Left ventricle myocardium superior (tissue), 1 donor: ENCODE results near the gene GNB1L. TPM values are rescaled to one million over a fixed set of nuclear protein-coding genes. Genes with fewer than 3 reads are reported as not detected.

Source experiments
- ATAC-seq: fragments of 200-7000 bp; cut with Tn5 transposase; one replicate; pipeline ENCODE4 v1.9.1; 2020; ENCODE audit warnings: mild to moderate bottlenecking, moderate library complexity
- DNase-seq: peaks from one replicate; pipeline ENCODE4 v3.0.0-alpha.2; 2020
- intact Hi-C: fragments of 100-400 bp; cut with micrococcal nuclease; formaldehyde crosslinking; loops from one replicate; pipeline ENCODE4 v1.11.0; 2022
- total RNA-seq: library from RNA; stranded (reverse); fragmentation: NEBNext Ultra II Directional; extraction: Animal tissue kit (Norgen Biotek cat#: 25700); gene quantifications from one replicate; pipeline ENCODE4 v1.2.1, GENCODE V29; 2021
- donor health status: DM: no; HTN: yes; CAD: no; lungs with severe emphysema.

The GNB1L gene
- total RNA-seq, 1 donor from 2014 or later: 3.4 TPM

DNA sequence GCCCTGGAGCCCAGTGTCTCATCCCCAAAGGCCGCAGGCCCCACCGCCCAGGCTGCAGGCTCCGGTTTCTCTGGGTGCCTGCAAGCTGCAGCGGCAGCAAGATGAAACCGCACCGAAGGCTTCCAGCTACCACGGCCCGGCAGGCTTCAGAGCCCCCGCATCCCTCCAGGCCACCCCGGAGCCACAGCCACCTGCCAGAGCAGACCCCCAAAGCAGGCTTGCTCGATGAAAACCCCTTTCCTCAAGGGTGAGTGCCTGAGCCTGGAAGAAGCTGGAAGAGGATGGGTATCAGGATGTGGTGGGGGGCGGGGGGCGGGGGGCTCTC is 24.5 kb upstream of the GNB1L start:
- intact Hi-C loops: no loop called here
- ATAC-seq (no peak), DNase-seq (peak; percentile 20)

- ATAC-seq (no peak), DNase-seq (peak; percentile 15)
- intact Hi-C loops: no loop called here
These were observed 24.0 kb upstream of the GNB1L start for GRCh38 chr22:19878461-19879245.

DNA sequence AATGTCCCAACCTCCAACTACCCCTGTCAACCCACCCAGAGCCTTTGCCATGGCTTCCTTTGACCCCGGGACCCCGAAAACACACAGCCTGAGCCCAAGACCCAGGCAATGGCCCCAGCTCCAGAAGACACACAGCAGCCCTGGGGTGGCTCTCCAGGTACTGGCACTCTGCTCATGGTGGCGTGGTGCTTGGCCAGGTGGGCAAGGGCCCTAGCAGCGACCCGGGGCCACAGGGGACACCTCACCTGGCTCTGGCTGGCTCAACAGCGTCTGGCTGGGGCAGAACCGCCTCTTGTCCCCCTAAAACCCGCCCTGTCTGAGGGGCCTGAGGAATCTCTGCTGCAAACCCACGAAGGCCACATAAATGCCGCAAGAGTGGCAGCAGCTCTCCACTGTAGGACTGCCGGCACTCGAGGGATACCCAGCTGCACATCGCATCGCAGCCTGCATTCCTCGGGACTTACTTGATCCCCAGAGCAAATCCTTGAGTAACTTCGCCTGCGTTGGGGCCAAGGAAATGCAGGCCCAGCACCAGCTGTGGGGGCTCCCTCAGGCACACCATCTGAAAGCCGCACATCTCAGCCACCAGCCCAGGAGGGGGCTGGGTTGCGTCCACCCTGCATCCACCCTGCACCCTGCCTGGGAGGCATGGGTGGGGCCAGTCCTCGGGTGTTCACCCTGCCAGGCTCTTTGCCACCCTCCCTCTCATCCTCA is 23.1 kb upstream of the GNB1L start:
- ATAC-seq (no peak), DNase-seq (peak; percentile 21)
- intact Hi-C loops: no loop called here

GRCh38 chr22:19876941-19877625 is 22.4 kb upstream of the GNB1L start:
- intact Hi-C loops: no loop called here
- DNase-seq (peak; percentile 21), ATAC-seq (no peak)

DNA sequence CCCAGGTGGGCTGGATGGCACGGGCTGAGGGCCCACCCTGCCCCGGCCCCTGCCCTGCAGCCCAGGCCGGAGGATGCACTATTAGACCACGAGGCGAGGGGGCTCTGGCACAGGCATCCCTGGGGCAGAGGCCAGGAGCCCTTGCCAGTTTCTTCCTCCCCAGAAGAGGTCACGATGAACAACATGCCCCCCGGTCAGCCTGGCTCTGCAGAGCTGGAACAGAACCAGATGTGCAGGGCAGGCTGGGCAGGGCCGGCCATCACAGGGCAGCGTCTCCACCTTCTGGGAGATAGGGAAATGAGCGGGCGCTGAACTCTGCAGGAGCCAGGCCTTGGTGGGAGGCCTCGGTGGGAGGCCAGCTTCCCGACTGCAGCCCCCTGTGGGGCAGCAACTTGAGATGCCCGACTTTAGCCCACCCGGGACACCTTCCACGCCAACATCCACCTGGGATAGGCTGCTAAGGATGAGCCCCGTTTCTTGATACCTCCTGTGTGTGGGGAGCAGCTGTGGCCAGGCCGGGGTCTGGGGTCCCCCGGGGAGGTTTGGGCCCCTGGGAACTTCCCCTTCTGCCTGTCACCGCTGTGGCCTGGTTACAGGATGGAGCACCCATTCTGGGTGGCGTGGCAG is 21.8 kb upstream of the GNB1L start:
- intact Hi-C loops: no loop called here
- DNase-seq (peak; percentile 31), ATAC-seq (no peak)

DNA sequence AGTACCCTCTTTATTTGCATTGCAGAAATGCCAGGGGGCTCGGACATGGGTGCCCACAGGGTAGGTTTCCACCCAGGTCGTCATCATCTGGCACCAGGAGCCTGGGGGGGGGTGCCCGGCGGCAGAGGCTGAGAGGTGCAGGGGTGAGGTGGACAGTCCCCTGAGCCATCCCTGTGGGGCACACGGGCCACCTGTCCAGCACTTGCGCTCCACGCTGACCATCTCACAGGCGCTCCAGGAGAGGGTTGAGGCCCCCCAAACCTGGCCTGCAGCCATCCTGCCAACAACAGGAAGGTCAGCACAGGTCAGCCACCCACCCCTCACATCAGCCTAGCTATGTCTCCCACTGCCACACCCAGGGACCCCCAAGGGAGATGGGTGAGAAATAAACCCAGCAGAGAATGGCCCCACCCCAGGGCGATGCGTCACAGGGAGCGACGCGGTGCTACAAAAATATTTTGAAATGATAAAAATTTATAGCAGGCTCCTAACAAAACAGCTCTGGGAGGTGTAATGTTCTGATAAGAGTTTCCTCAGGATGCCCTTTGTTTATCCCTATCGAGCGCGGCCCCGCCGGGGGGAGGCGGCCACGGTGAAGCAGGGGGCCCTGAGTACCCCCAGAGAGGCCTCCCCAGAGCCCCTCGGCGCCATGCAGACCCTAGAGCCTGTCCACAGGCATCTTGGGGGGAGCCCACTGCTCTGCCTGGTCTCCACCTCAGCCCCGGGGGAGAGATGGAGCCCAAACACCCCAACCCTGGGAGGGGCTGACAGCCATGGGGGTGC is 21.0 kb upstream of the GNB1L start:
- no peak for ATAC-seq
- intact Hi-C loops: no loop called here
- peak; percentile 29 for DNase-seq

- ATAC-seq: no peak
- intact Hi-C loops: no loop called here
- DNase-seq: peak; percentile 26
These were observed 20.4 kb upstream of the GNB1L start for GRCh38 chr22:19875061-19875530.

DNA sequence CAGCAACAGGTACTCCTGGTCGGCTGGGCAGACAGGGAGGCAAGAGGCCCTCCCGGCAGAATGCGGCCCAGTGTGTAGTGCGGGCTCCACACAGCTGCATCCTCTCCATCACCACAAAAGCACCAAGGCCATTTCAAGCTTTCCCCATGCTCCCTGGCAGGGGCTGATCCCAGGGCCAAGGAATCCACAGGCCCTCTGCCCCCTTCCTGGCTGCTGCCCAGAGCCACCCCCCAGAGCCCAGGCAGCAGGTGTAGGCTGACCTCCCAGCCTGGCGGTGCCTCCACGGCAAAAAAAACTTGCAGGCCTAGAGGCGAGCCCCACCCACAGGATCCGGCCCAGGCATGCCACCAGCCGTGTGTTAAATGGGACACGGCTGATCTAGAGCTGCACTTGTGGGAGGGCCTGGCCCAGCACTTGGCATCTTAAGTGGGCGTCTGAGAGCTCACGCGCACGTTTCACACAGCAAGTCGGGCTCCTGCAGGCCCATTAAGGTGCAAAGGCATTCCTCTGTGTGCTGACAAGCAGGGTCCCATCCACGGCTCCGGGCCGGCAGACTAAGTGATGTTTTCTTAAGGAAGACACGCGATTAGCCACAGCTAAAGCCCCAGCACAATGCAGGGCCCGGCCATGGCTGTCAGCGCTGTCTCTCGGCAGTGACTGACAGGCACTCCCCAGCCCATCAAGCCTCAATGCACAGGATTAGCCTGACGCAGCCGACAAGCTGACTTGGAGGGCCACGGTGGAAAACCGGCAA is 19.8 kb upstream of the GNB1L start:
- intact Hi-C loops: no loop called here
- ATAC-seq (peak; percentile 74), DNase-seq (peak; percentile 64)

GRCh38 chr22:19873960-19874306 is 19.3 kb upstream of the GNB1L start:
- DNase-seq: no peak
- intact Hi-C loops: no loop called here
- ATAC-seq: no peak

GRCh38 chr22:19873138-19873959 is 18.7 kb upstream of the GNB1L start:
- ATAC-seq: no peak
- peak; percentile 21 for DNase-seq
- intact Hi-C loops: no loop called here

DNA sequence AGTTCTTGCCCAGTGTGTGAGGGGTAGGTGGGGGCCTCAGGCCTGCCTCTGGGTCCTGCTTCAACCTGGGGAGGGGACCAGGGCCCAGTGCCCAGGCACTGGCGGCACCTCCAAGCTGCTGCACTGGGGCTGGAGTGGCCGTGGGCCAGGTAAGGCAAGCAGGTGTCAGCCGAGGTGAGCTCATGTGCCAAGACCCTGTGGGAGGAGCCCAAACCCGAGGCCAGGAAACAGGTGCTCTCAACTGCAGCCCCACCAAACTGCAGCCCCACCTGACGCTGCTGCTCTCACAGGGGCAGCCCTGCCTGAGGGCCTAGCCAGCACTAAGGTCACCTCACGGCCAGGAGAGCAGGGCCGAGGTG is 18.1 kb upstream of the GNB1L start:
- ATAC-seq: no peak

GRCh38 chr22:19871845-19872778 is 17.4 kb upstream of the GNB1L start:
- intact Hi-C loops: no loop called here
- ATAC-seq (no peak), DNase-seq (peak; percentile 26)

More for the DNA sequence above, 18.1 kb upstream of the GNB1L start:
- intact Hi-C loops: no loop called here
- peak; percentile 23 for DNase-seq

GRCh38 chr22:19871023-19871844 is 16.6 kb upstream of the GNB1L start:
- ATAC-seq (no peak), DNase-seq (peak; percentile 19)
- intact Hi-C loops: no loop called here

GRCh38 chr22:19870153-19871022 is 15.7 kb upstream of the GNB1L start:
- intact Hi-C loops: no loop called here
- DNase-seq: peak; percentile 41
- ATAC-seq: peak; percentile 7
